HepG2 (cell line): Measurements from ENCODE around the gene ZC2HC1B. TPM values are rescaled to one million over a fixed set of nuclear protein-coding genes. Genes with fewer than 3 reads are reported as not detected.

Experiments used
- ATAC-seq: fragments of 200-7000 bp; cut with Tn5 transposase; 3 replicates; pipeline ENCODE4 v1.9.1; 2020; ENCODE audit warnings: mild to moderate bottlenecking, moderate library complexity
- BruUV-seq: library from RNA; stranded (reverse); fragments of 400-500 nt; replicated peaks from 2 replicates; lab custom pipeline; 2021; lab: Mats Ljungman, UMichigan
- CTCF ChIA-PET: fragments of 300-600 bp; formaldehyde crosslinking; extraction: SDS; loops from one replicate; lab custom pipeline; 2021; ENCODE audit warnings: low total read pairs, inconsistent platforms, low intra/inter-chr PET ratio; lab: Yijun Ruan, JAX
- POLR2A ChIA-PET: fragments of 350-600 bp; sonication (Branson Sonifier 250); formaldehyde crosslinking; loops from one replicate; lab custom pipeline; 2020; ENCODE audit warnings: antibody characterized with exemption, inconsistent platforms; lab: Yijun Ruan, JAX
- DNase-seq: peaks from one replicate; pipeline ENCODE4 v3.0.0-alpha.2; 2015; ENCODE audit warnings: low spot score
- FAIRE-seq: peaks from 3 replicates; lab custom pipeline; 2011; peaks lifted over from hg19 to GRCh38; lab: Jason Lieb, UNC
- H2AFZ ChIP-seq: one replicate; pipeline ENCODE4 v1.6.1; 2011; ENCODE audit warnings: low read length, inconsistent platforms
- H3K27ac ChIP-seq: fragments of 300-600 bp; 3 replicates; pipeline ENCODE4 v1.8.0; 2011; ENCODE audit warnings: mixed run types, mild to moderate bottlenecking, mixed read lengths, low read length, inconsistent platforms; ENCODE audit not compliant: insufficient read depth; ENCODE audit errors: extremely low read length
- H3K27me3 ChIP-seq, 2 experiments: fragments of 200-600 bp in 1 of 2; 2 replicates in 1 of 2; 3 replicates in 1 of 2; pipeline versions ENCODE4 v1.6.0 to v1.8.0; 2011; ENCODE audit warnings: low read length in 2 of 2, mild to moderate bottlenecking in 2 of 2, moderate library complexity in 2 of 2, inconsistent platforms in 1 of 2; ENCODE audit not compliant: insufficient read depth in 2 of 2, control insufficient read depth in 1 of 2
- H3K36me3 ChIP-seq, 2 experiments: fragments of 200-600 bp in 1 of 2; replicated peaks in 1 of 2; 2 replicates in 1 of 2; 3 replicates in 1 of 2; pipeline versions ENCODE4 v1.5.1 to v1.8.0; 2011; ENCODE audit warnings: low read length in 2 of 2, inconsistent platforms in 1 of 2; ENCODE audit not compliant: insufficient read depth in 2 of 2, control insufficient read depth in 1 of 2
- H3K4me1 ChIP-seq: 2 replicates; pipeline ENCODE4 v1.5.1; 2012; ENCODE audit warnings: low read length, inconsistent platforms; ENCODE audit not compliant: insufficient read depth
- H3K4me2 ChIP-seq: 2 replicates; pipeline ENCODE4 v1.6.0; 2011; ENCODE audit warnings: low read depth, low read length, inconsistent platforms
- H3K4me3 ChIP-seq, 3 experiments: fragments of 200-600 bp in 1 of 3; sonication (generic), shearing (Covaris generic) in 1 of 3; replicated peaks in 1 of 3; 2 replicates each; pipeline ENCODE4 v1.5.1; 2011 to 2016; ENCODE audit warnings: low read length in 3 of 3, inconsistent platforms in 2 of 3, low read depth in 2 of 3, mild to moderate bottlenecking in 2 of 3, control low read depth in 1 of 3, mixed read lengths in 1 of 3; ENCODE audit not compliant: insufficient read depth in 1 of 3
- H3K79me2 ChIP-seq: one replicate; pipeline ENCODE4 v1.6.1; 2011; ENCODE audit warnings: low read length, inconsistent platforms; ENCODE audit not compliant: insufficient read depth
- H3K9ac ChIP-seq: 2 replicates; pipeline ENCODE4 v1.6.0; 2011; ENCODE audit warnings: mild to moderate bottlenecking, low read depth, low read length, inconsistent platforms; ENCODE audit not compliant: insufficient read depth
- H3K9me3 ChIP-seq: 2 replicates; pipeline ENCODE4 v1.5.1; 2012; ENCODE audit warnings: mild to moderate bottlenecking, low read length
- H4K20me1 ChIP-seq: 2 replicates; pipeline ENCODE4 v1.6.0; 2011; ENCODE audit warnings: inconsistent platforms, mild to moderate bottlenecking, low read length, moderate library complexity; ENCODE audit not compliant: insufficient read depth
- HMG20A ChIP-seq: IDR thresholded peaks from 2 replicates; pipeline ENCODE4 v1.6.1; 2016; ENCODE audit warnings: borderline replicate concordance
- HNF4G ChIP-seq, 2 experiments: sonication (generic) in 1 of 2; formaldehyde crosslinking in 1 of 2; IDR thresholded peaks; 2 replicates each; pipeline versions ENCODE4 v1.4.0 to v1.6.1; 2011 to 2020; ENCODE audit warnings: borderline replicate concordance in 2 of 2, low read depth in 2 of 2, mild to moderate bottlenecking in 2 of 2, low read length in 1 of 2, missing genetic modification reagents in 1 of 2, moderate library complexity in 1 of 2
- MED1 ChIP-seq: sonication (generic); formaldehyde crosslinking; IDR thresholded peaks from 2 replicates; pipeline ENCODE4 v1.4.0; 2020; ENCODE audit warnings: missing genetic modification reagents
- RXRB ChIP-seq: IDR thresholded peaks from 2 replicates; pipeline ENCODE4 v1.6.1; 2016; ENCODE audit warnings: borderline replicate concordance, missing genetic modification reagents, missing compliant biosample characterization
- ZNF207 ChIP-seq: fragments of 450-650 bp; IDR thresholded peaks from 2 replicates; pipeline ENCODE4 v1.6.1; 2016; ENCODE audit warnings: antibody characterized with exemption, borderline replicate concordance
- ZNF431 ChIP-seq: sonication (generic); formaldehyde crosslinking; IDR thresholded peaks from 2 replicates; pipeline ENCODE4 v1.9.0; 2022; ENCODE audit warnings: missing genetic modification reagents, low read depth, mild to moderate bottlenecking, borderline replicate concordance
- ZNF552 ChIP-seq: sonication (generic); formaldehyde crosslinking; IDR thresholded peaks from 2 replicates; pipeline ENCODE4 v1.9.0; 2022; ENCODE audit warnings: missing genetic modification reagents, mild to moderate bottlenecking, borderline replicate concordance
- ZNF644 ChIP-seq: IDR thresholded peaks from 2 replicates; pipeline ENCODE4 v1.6.1; 2016; ENCODE audit warnings: low read depth
- ZNF670 ChIP-seq: sonication (generic); formaldehyde crosslinking; IDR thresholded peaks from 2 replicates; pipeline ENCODE4 v1.8.0; 2022; ENCODE audit warnings: mild to moderate bottlenecking, missing genetic modification reagents, borderline replicate concordance
- ZNF816 ChIP-seq: sonication (generic); formaldehyde crosslinking; IDR thresholded peaks from 2 replicates; pipeline ENCODE4 v1.8.0; 2022; ENCODE audit warnings: missing genetic modification reagents, mild to moderate bottlenecking, borderline replicate concordance
- WGBS: methylation state at CpG from one replicate; pipeline ENCODE4 v1.1.6; 2017; ENCODE audit warnings: low lambda C conversion rate; 5-methylcytosine and 5-hydroxymethylcytosine counted together
- in situ Hi-C: cut with HindIII; loops from 2 replicates; pipeline ENCODE4 v1.10.0; 2017; ENCODE audit warnings: low pct_unique_long_range_greater_than_20kb; ENCODE audit not compliant: extremely low pct_ligation_motif_present
- intact Hi-C: fragments of 100-400 bp; cut with micrococcal nuclease; formaldehyde crosslinking; loops from one replicate; pipeline ENCODE4 v1.10.0; 2022; ENCODE audit not compliant: unreplicated experiment
- polyA plus RNA-seq, 8 experiments: library from polyadenylated mRNA; depleted of rRNA in 3 of 8; stranded (reverse) in 7 of 8; unstranded in 1 of 8; fragments of >200 nt; fragmentation: Illumina TruSeq in 4 of 8; extraction: Trizol in 4 of 8; gene quantifications; 2 replicates each; pipeline versions ENCODE4 v1.2.1 to v1.2.3, GENCODE V29; 2011 to 2016; ENCODE audit warnings: low read depth in 4 of 8, missing spikeins in 1 of 8, mixed read lengths in 1 of 8; ENCODE audit not compliant: insufficient read depth in 1 of 8
- total RNA-seq, 5 experiments: library from RNA; depleted of rRNA; stranded (reverse); fragments of >200 nt; fragmentation: Illumina TruSeq; extraction: Trizol; gene quantifications; 2 replicates each; pipeline ENCODE4 v1.2.3, GENCODE V29; 2016; ENCODE audit warnings: low read depth in 1 of 5
- TF ChIP-seq, protein P1 (sequence below): sonication (generic); formaldehyde crosslinking; IDR thresholded peaks from 2 replicates; pipeline ENCODE4 v1.4.0; 2020; ENCODE audit warnings: missing genetic modification reagents
- TF ChIP-seq, protein P2 (sequence below): sonication (generic); formaldehyde crosslinking; IDR thresholded peaks from 2 replicates; pipeline ENCODE4 v1.5.0; 2020; ENCODE audit warnings: mild to moderate bottlenecking, missing genetic modification reagents, borderline replicate concordance
- TF ChIP-seq, protein P3 (sequence below): IDR thresholded peaks from 2 replicates; pipeline ENCODE4 v1.6.1; 2016

The ZC2HC1B gene
- total and polyA plus RNA-seq, 2 of the 13 experiments (the other 11 are each of a cell fraction or from before 2014, with no cell fraction given): not detected

DNA sequence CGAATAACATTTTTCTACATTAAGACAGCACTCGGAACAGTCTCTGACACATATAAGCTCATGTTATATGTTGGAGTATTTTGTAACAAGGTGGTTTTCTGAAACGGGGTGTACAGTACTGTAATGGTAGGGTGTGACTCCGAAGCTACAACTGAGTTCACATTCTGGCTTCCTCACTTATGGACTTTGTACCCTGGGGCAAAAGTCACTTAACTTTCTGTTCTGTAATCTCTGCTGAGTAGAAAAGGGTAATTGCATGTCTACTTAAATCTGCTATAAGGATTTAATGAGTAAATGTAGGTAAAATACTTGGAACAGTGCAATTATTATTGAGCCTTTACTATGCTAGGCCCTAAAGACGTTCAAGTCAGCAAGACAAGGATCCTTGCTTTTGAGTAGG lies 25.9 kb upstream of the ZC2HC1B start:
- no peak overlapping the region for H3K27ac ChIP-seq
- peak overlapping the region; percentile 33 for H3K4me2 ChIP-seq
- in situ Hi-C loops (no loop called here), intact Hi-C loops (no loop called here)
- no TSS peak for BruUV-seq
- no peak overlapping the region for H3K4me3 ChIP-seq
- POLR2A ChIA-PET: no interaction called here
- no peaks in the 10 kb centered on the region for H3K36me3 ChIP-seq
- no peak for ATAC-seq
- WGBS: 33% methylated on average over 5 of the region's 5 CpGs
- peak; percentile 51 for DNase-seq
- H4K20me1 ChIP-seq: no peaks in the 10 kb centered on the region
- FAIRE-seq: no peak
- H3K27me3 ChIP-seq: no peaks in the 10 kb centered on the region; a peak in 1 of 5 replicates
- H3K9ac ChIP-seq: no peak overlapping the region
- CTCF ChIA-PET: no interaction called here
- no peak overlapping the region for H2AFZ ChIP-seq
- H3K79me2 ChIP-seq: peaks cover 2% of the 10 kb centered on the region
- H3K4me1 ChIP-seq: peaks cover 18% of the 10 kb centered on the region
- H3K9me3 ChIP-seq: no peaks in the 10 kb centered on the region
- TF ChIP-seq ZNF670 (CRISPR knock-in tag) (0 out of 2 replicates have a peak, but pooled peaks have one; percentile 4), HNF4G (IDR thresholded peaks at IDR 0.05; ENCODE audit: borderline replicate concordance, low read depth, low read length) (peak; percentile 79), HNF4G (CRISPR knock-in tag; IDR thresholded peaks at IDR 0.05; ENCODE audit: borderline replicate concordance, low read depth) (no peak), ZNF207 (no peak), ZNF816 (no peak), MED1 (CRISPR knock-in tag) (no peak), ZNF552 (CRISPR knock-in tag) (no peak), RXRB (peak; percentile 32; the same call in 1 of the 2 replicates), ZNF644 (CRISPR knock-in tag) (0 out of 2 replicates have a peak, but pooled peaks have one; percentile 42), HMG20A (peak; percentile 32; the same call in 1 of the 2 replicates), ZNF431 (CRISPR knock-in tag) (no peak)
- TF ChIP-seq, protein P1, sequence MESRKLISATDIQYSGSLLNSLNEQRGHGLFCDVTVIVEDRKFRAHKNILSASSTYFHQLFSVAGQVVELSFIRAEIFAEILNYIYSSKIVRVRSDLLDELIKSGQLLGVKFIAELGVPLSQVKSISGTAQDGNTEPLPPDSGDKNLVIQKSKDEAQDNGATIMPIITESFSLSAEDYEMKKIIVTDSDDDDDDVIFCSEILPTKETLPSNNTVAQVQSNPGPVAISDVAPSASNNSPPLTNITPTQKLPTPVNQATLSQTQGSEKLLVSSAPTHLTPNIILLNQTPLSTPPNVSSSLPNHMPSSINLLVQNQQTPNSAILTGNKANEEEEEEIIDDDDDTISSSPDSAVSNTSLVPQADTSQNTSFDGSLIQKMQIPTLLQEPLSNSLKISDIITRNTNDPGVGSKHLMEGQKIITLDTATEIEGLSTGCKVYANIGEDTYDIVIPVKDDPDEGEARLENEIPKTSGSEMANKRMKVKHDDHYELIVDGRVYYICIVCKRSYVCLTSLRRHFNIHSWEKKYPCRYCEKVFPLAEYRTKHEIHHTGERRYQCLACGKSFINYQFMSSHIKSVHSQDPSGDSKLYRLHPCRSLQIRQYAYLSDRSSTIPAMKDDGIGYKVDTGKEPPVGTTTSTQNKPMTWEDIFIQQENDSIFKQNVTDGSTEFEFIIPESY (CRISPR knock-in tag): no peak
- TF ChIP-seq, protein P2, sequence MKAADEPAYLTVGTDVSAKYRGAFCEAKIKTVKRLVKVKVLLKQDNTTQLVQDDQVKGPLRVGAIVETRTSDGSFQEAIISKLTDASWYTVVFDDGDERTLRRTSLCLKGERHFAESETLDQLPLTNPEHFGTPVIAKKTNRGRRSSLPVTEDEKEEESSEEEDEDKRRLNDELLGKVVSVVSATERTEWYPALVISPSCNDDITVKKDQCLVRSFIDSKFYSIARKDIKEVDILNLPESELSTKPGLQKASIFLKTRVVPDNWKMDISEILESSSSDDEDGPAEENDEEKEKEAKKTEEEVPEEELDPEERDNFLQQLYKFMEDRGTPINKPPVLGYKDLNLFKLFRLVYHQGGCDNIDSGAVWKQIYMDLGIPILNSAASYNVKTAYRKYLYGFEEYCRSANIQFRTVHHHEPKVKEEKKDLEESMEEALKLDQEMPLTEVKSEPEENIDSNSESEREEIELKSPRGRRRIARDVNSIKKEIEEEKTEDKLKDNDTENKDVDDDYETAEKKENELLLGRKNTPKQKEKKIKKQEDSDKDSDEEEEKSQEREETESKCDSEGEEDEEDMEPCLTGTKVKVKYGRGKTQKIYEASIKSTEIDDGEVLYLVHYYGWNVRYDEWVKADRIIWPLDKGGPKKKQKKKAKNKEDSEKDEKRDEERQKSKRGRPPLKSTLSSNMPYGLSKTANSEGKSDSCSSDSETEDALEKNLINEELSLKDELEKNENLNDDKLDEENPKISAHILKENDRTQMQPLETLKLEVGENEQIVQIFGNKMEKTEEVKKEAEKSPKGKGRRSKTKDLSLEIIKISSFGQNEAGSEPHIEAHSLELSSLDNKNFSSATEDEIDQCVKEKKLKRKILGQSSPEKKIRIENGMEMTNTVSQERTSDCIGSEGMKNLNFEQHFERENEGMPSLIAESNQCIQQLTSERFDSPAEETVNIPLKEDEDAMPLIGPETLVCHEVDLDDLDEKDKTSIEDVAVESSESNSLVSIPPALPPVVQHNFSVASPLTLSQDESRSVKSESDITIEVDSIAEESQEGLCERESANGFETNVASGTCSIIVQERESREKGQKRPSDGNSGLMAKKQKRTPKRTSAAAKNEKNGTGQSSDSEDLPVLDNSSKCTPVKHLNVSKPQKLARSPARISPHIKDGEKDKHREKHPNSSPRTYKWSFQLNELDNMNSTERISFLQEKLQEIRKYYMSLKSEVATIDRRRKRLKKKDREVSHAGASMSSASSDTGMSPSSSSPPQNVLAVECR (CRISPR knock-in tag): no peak
- TF ChIP-seq, protein P3, sequence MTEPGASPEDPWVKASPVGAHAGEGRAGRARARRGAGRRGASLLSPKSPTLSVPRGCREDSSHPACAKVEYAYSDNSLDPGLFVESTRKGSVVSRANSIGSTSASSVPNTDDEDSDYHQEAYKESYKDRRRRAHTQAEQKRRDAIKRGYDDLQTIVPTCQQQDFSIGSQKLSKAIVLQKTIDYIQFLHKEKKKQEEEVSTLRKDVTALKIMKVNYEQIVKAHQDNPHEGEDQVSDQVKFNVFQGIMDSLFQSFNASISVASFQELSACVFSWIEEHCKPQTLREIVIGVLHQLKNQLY (CRISPR knock-in tag): no peak
